Liver (tissue), 3 donors: ENCODE data around the gene CSNK1G1.

ENCODE experiments used
- EGR1 ChIP-seq, 2 donors: IDR thresholded peaks; 2 replicates each; pipeline ENCODE4 v1.6.1; 2016 to 2018; ENCODE audit warnings: antibody characterized with exemption in 2 of 2, low read depth in 2 of 2
- JUND ChIP-seq, 2 donors: IDR thresholded peaks; 2 replicates each; pipeline ENCODE4 v1.6.1; 2016; ENCODE audit warnings: antibody characterized with exemption in 2 of 2
- TAF1 ChIP-seq: conservative IDR thresholded peaks from 2 replicates; pipeline ENCODE4 v1.6.1; 2016; ENCODE audit warnings: antibody characterized with exemption, mild to moderate bottlenecking
- YY1 ChIP-seq: IDR thresholded peaks from 2 replicates; pipeline ENCODE4 v1.6.1; 2016; ENCODE audit warnings: antibody characterized with exemption, mild to moderate bottlenecking
- TF ChIP-seq, protein P1 (sequence below): fragments of 150-350 bp; IDR thresholded peaks from 2 replicates; pipeline ENCODE4 v1.5.1; 2017; ENCODE audit warnings: improper control_type of control experiment, low read depth, low read length; ENCODE audit not compliant: missing input control
- donor health status: healthy.
- donor health status: healthy.

DNA sequence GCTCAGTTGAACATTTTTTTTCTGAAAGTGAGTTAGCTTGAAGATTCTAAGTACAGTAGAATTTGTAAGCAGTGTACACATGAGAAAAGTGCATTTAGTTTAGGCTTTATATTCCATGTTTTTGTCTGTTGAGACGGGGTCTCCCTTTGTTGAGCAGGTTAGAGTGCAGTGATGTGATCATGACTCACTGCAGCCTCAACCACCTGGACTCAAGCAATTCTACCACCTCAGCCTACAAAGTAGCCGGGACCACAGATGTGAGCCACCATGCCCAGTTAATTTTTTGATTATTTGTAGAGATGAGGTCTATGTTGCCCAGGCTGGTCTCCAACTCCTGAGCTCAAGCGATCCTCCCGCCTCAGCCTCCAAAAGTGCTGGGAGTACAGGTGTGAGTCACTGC is 5.3 kb upstream of the CSNK1G1 start:
- TF ChIP-seq, protein P1, sequence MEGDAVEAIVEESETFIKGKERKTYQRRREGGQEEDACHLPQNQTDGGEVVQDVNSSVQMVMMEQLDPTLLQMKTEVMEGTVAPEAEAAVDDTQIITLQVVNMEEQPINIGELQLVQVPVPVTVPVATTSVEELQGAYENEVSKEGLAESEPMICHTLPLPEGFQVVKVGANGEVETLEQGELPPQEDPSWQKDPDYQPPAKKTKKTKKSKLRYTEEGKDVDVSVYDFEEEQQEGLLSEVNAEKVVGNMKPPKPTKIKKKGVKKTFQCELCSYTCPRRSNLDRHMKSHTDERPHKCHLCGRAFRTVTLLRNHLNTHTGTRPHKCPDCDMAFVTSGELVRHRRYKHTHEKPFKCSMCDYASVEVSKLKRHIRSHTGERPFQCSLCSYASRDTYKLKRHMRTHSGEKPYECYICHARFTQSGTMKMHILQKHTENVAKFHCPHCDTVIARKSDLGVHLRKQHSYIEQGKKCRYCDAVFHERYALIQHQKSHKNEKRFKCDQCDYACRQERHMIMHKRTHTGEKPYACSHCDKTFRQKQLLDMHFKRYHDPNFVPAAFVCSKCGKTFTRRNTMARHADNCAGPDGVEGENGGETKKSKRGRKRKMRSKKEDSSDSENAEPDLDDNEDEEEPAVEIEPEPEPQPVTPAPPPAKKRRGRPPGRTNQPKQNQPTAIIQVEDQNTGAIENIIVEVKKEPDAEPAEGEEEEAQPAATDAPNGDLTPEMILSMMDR, result no peak
- TF ChIP-seq YY1 (no peak), EGR1 (IDR thresholded peaks at IDR 0.05; ENCODE audit: low read depth in 2 of 2) (no peak), JUND (IDR thresholded peaks at IDR 0.05) (no peak), TAF1 (no peak)
